HepG2 (cell line): ENCODE data around the gene GFRA3.

Experiments used
- ATF3 ChIP-seq: sonication (generic); formaldehyde crosslinking; IDR thresholded peaks from 2 replicates; pipeline ENCODE4 v1.4.0; 2020; ENCODE audit warnings: missing genetic modification reagents
- BCLAF1 ChIP-seq: fragments of 450-650 bp; IDR thresholded peaks from 2 replicates; pipeline ENCODE4 v1.6.1; 2017; ENCODE audit warnings: mild to moderate bottlenecking
- GABPA ChIP-seq, 2 experiments: IDR thresholded peaks; 2 replicates each; pipeline ENCODE4 v1.6.1; 2011 to 2016; ENCODE audit warnings: low read depth in 2 of 2, low read length in 1 of 2, missing biosample characterization in 1 of 2, missing genetic modification characterization in 1 of 2
- JUND ChIP-seq: sonication (generic); formaldehyde crosslinking; IDR thresholded peaks from 2 replicates; pipeline ENCODE4 v1.8.0; 2022; ENCODE audit warnings: mild to moderate bottlenecking, missing genetic modification reagents
- SUZ12 ChIP-seq: fragments of 150-350 bp; IDR thresholded peaks from 2 replicates; pipeline ENCODE4 v1.6.1; 2014; ENCODE audit warnings: low read depth, low read length

- TF ChIP-seq SUZ12 (no peak), JUND (no peak), BCLAF1 (no peak), GABPA (IDR thresholded peaks at IDR 0.05; ENCODE audit: low read depth, low read length) (no peak), GABPA (CRISPR knock-in tag; IDR thresholded peaks at IDR 0.05; ENCODE audit: low read depth) (no peak), ATF3 (CRISPR knock-in tag) (no peak)
Observed at GRCh38 chr5:138226910-138227309, 47.5 kb downstream of the GFRA3 start.
